Limb (tissue), 2 donors: ENCODE results near the gene TTN.

ENCODE experiments used
- DNase-seq, 2 donors: peaks; one replicate each; pipeline ENCODE4 v3.0.0-alpha.2; 2016; ENCODE audit errors: extremely low spot score in 2 of 2

The TTN gene

GRCh38 chr2:178499640-178500039 is 307.6 kb downstream of the TTN start:
- no peak for DNase-seq

DNA sequence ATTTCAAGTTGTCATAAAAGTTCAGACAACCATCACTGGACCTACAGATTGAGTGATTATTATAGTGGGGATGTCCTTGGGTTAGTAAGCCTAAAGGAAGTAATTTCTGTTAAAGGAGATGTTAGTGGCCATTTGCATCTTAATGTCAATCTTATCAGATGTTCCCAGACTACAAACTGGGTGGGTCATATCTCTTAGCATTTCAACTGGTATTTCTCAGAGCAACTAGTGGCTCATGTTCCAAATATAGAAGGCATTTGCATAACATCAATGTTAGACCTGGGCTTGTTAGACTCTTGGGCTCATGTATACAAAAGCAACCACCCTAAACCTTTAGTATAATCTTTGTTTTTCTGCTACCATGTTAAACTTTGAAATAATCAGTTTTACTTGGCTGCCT is 309.1 kb downstream of the TTN start:
- DNase-seq: no peak

DNA sequence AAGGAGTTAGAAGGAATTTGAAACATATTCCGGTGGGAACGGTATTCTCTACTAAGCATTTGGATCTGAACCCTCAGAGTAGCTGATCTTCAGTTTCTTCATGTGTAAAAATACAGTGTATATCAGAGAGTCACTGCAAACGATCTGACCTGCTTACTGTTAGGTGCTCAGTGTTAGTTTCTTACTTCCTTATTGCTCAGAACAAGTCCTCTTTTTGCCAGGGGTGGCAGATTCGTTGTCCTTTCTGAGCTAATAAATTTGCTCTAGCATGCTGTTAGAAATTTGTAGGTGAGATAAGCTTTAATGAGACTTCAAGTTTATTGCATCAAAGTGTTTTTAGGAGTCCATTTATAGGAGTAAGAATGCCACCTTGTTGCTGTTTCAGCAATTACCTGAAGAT is 311.2 kb downstream of the TTN start:
- DNase-seq: no peak

- DNase-seq: no peak
Observed at GRCh38 chr2:178491612-178492011, 315.6 kb downstream of the TTN start.

DNA sequence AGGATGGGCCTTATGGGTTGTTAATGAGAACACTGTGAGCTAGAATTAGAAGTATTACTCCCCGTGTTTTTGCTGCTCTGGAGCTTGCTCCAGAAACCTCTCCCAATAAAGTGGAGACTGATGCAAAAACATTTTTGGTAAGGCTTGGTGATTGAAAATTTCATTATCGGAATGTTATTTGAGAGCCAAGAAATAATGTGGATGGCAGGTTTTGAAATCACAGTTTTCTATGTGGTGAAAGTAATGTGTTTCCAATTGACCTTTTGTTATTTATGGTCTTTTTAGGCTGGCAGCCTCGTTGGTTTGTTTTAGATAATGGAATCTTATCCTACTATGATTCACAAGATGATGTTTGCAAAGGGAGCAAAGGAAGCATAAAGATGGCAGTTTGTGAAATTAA is 321.9 kb downstream of the TTN start:
- DNase-seq: no peak

DNA sequence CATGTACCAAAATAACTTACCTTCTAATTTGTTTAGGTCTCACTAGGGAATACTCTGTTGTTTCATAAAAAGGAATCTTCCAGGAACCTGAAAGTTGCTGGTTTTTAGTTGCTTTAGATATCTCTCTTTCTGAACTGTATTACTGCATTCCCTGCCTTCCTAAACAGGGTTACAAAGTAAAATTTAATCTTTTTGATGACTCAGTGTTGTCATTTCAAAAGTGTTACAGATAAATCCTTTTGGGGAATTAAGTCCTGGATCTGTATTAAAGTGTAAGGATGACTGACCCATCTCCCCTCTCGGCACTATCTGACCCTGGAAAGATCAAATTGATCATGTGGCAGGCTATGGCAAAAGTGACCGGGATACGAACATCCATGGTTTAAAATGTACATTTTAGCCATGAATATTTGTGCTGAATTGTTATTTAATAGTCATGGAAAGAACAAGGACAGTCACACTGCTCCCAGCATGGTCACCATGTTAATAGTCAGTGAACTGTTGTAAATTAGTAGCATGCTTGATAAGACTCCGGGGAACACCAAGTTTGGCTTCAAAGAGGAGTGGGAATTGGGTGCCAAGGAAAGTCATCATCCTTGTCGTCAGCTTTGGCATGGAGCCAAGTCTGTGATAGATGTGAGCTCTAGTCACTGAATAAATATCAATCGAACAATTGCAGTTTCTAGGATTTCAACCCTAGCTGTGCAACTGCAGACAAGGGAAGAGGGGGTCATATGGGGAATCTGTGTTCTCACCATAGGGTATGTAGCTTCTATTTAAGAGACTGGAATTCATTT is 322.8 kb downstream of the TTN start:
- DNase-seq: no peak

- no peak for DNase-seq
Observed at GRCh38 chr2:178482437-178482836, 324.8 kb downstream of the TTN start.

GRCh38 chr2:178480227-178481181 is 326.7 kb downstream of the TTN start, which contains the start of gene PLEKHA3:
Gene PLEKHA3 (plus strand): TSS chr2:178480457. CDS start chr2:178480870, 413 bp downstream.
- DNase-seq: peak; percentile 90 to 92

GRCh38 chr2:178479758-178480226 is 327.4 kb downstream of the TTN start:
- DNase-seq: no peak

GRCh38 chr2:178479275-178479616 is 328.0 kb downstream of the TTN start:
- no peak for DNase-seq

DNA sequence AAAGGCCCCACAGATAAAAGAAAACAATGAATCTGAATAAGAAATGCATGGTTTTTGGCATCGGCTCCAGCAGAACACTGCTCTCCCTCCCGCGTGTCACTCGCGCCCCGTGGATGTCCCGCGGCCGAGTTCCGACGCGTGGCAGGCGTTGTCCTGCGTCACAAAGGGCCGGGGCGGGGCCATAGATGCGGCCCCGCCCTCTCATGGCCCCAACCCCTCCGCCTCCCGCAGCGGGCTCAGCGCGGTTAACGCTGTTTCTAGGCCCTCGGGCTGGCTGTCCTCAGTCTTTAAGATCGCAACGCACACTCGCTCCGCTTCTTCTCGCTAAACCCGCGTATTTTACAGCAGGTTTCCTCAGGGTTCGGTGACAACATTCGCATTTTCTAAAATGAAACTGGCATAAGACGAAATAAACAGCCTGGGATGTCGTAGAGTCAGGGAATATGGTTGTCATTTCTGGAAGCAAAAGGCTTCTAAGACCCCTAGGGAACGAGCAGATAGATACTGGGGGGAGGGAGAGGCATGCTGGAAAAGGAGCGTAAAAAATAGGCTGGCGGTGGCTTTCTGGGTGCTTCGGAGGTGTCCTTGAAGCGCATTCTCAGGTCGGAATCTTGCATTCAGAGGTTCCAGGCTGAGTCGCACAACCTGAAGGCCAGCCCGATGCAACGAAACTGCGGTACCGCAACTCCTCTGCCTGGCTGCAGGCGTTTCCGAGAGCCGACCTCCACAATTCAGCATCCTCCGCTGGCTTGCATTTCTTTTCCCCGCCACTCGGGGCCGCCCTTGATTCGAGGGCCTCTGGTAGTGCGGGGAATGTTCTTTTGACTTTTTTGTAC is 328.6 kb downstream of the TTN start, which contains the start of gene FKBP7:
Gene FKBP7 (minus strand): TSS at position 162 of the 836 bp plus-strand sequence. CDS start 101 bp downstream, at position 61.
- peak; percentile 91 to 92 for DNase-seq

GRCh38 chr2:178478130-178478438 is 329.1 kb downstream of the TTN start:
- DNase-seq: no peak

- peak in 1 of 2 donors; percentile 15 for DNase-seq
Observed at GRCh38 chr2:178477443-178478129, 329.6 kb downstream of the TTN start.

GRCh38 chr2:178476477-178476876 is 330.7 kb downstream of the TTN start:
- no peak for DNase-seq
